Colon (tissue), 2 donors: ENCODE data around the gene NODAL.

ENCODE experiments used
- FAIRE-seq: peaks from 2 replicates; lab custom pipeline; 2012; peaks lifted over from hg19 to GRCh38; lab: Jason Lieb, UNC
- donor health status: control.
- donor health status: control.

Gene NODAL

DNA sequence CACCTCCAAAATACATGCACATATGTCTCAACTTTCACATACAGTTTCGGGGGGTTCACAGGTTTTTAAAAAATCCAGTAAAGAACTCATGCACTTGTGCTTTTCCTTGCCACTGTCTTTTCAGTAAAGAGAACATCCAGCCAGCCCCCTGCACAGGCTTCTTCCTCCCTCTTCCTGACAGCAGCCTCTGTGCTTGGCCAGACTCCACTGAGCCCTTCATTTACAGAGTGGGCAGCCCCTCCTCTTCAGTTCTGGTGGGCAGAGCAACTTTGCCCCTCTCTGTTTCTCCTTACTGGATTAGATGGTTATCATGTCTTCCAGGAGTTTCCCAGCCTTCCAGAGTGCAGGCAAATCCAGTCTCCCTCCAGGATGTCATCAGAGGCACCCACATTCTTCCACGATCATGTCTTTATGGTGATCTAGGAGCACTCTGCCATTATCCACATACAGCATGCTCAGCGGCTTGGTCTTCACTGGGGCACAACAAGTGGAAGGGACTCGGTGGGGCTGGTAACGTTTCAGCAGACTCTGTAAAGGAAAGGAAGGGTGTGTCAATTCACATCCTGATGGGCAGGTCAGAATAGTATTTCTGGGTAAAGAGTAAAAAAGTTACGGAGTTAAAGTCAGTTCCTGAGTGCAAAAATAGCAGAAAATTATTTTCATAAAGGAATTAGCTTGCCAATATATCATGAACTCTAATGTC is 8.8 kb downstream of the NODAL start:
- FAIRE-seq: no peak

DNA sequence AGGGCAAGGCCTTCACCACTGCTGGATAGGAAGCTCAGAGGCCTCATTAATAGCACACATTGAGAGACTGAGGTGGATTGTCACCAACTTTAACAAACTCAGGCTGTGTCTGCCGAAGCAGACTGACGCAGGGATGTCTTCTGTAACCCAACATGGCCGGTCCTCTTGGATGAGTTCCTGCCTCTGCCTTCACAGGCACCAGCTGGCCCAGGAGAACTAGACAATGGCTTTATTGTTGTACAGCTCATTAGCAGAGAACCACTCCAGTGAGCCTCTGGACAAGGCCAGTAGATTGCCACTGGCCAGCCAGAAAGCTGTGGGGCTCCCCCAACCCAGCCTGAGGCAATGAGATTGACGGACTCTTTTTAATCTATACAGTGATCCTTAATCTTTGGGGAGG is 9.4 kb downstream of the NODAL start:
- no peak for FAIRE-seq

DNA sequence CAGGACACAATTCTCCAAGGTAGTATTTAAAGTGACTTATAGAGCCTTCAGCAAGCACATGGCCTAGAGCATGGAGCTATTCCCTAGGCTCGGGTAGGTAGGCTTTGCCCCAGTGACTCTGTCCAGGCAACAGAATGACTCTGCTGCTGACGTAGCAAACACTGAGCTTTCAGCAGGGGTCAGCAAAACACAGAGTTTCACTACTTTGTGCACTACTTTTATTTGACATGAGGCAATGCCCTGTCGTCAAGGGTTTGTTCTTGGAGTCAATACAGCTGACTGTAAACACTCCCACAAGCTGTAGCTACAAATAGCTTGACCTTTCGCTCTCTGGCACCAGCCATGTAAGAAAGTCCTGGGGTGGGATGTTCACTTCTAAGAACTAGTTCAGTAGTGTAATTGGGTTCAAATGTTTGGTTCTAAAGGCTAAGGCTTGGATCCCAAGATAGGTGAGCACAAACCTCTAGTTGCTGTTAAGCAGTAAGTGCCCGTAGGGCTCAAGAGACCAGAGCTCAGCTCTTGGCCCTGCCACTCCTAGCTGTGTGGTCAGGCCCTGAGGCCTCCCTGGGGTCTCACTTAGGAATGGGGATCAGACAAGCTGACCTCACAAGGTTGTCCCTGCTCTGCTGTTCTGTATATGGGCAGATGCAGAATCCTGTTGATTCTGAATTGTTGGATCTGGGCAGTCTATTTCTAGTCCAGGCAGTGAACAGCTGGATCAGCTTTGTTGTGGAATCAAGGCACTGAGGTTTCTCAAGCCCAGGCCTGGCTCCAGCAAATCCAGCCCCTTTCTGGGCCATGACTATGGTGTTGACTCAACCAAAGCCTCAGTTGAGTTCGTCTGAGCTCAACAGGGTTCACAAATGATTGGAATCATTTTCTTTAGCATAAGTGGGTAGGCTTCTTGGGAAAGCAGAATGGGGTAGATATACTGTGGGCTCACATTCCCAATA is 10.7 kb downstream of the NODAL start:
- no peak for FAIRE-seq

DNA sequence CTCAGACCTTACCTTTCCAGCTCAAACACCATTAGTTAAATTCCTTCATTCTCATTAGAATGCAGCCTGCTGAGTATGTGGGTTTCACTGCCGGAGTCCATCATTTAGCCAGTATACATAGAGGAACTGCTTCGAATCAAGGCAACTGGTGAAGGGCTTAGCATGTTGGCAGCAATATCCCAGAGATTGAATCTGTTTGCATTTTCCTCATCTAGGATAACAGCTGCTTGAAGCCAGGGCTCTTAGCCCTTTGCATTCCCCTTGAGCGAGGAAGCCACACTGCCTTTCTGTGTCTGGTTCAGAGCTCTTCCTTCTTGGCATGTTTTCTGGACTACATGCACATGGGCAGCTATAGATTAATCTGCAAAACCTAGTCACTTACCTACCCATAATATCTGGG is 14.7 kb downstream of the NODAL start:
- no peak for FAIRE-seq

DNA sequence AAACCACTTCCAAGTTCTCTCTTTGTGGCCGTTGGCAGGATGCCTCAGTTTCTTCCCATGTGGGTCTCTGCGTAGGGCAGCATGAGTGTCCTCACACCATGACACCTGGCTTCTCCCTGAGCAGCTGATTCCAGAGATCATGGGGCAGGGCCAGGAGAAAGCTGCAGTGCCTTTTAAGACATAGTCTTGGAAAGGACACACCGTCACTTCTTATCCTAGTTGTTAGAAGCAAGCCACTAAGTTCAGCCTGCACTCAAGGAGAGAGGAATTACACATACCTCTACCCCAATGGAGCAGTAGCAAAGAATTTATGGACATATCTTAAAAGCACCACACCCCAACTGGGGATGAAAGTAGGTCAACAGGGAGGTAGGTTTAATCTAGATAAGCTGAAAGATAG is 16.4 kb downstream of the NODAL start:
- no peak for FAIRE-seq

DNA sequence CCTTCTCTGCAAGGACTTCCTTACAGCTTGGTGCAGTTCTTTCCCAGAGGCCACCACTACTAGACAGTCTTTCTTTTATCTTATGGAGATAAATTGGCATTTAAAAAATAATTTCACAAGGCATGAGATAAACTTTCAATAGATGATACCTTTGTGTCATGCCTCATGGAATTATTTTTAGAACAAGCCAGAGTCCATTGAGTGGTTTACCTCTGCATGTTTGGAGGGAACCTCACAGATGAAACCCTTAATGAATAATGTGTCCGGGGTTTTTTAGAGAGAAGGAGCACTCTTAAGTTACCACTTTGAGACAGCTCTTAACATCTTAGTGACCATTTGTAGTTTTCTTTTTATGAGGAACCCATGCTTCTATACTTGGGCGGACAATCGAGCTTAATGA is 17.2 kb downstream of the NODAL start:
- no peak for FAIRE-seq

DNA sequence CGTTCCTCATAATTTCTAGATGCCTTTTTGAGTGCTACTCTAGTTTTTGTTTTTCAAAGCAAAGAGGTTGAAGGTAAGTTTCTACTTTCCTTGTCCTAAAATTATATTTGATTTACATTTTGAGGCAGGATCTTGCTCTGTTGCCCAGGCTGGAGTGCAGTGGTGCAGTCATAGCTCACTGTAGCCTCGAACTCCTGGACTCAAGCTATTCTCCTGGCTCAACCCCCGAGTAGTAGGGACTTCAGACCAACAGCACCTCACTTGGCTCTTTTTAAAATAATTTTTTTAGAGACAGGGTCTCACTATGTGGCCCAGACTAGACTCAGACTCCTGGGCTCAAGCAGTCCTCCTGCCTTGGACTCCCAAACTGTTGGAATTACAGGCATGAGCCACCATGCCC is 22.8 kb downstream of the NODAL start:
- no peak for FAIRE-seq

DNA sequence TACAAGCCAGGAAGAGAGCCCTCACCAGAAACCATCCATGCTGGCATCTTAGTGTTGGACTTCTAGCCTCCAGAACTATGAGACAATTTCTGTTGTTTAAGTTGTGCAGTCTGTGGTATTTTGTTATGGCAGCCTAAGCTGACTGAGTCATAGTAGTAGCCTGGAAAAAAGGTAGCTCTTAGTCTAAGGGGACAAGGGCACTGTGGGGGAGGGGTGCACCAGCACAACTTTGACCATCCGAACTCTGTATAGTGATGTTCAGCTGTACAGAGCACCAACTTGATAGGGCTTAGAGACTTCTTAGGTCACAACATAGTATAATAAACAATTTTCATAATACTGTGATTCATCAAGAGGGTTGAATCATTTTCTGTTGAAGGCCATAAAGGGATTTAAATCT is 23.3 kb downstream of the NODAL start:
- FAIRE-seq: no peak

DNA sequence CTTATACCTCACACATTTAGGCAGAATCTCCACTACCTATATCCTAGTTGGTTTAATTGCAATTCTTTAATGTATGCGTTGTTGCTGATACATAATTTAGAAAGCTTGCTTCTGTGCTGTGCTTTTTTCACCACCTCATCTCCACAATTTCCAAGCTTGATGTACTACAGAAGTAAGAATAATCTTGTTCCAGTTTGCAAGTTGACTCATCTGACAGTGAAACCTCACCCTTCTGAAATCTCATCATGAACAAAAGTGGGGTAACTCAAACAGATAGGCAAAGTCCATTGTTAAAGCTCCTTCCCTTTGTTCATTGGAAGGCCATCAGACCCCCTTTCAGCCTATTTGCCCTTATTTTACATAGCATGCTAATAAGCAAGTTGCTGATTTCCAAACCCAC is 23.9 kb downstream of the NODAL start:
- no peak for FAIRE-seq

DNA sequence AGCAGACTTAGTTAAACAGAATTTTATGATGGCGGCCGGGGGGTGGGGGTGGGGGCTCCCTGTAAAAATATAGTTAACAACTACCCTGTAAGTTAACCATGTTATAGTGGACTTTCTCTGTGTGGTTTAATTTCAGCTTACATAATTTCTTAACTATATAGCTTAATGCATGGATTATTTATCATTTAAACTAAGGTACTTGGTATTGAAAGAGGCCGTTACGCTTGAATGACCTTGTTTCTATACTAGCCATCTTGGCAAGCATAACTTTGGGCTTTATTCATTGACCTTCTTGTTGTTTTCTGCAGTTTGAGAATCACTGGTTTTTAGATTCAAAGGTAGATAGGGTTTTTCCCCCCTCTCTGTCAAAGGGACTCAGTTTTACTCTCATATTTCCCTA is 29.1 kb downstream of the NODAL start:
- no peak for FAIRE-seq

DNA sequence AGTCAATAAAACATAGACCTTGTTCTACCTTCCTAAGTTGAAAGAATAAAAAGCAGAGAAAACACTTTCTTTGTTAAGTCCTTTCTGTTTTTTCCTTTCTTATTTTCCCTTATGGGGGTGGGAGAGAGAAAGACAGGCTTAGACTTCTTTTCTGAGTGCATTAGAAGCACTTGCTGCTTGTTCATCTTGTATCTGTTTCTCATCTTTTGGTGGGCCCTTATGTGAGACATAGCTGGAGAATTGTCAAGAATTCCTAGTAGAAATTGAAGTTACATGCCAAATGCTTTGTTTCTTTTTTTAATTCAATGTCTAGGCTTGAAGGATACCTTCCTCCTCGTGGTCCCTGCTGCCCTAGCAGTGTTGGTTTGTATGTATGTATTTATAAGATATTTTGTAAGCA is 30.9 kb downstream of the NODAL start:
- FAIRE-seq: no peak

DNA sequence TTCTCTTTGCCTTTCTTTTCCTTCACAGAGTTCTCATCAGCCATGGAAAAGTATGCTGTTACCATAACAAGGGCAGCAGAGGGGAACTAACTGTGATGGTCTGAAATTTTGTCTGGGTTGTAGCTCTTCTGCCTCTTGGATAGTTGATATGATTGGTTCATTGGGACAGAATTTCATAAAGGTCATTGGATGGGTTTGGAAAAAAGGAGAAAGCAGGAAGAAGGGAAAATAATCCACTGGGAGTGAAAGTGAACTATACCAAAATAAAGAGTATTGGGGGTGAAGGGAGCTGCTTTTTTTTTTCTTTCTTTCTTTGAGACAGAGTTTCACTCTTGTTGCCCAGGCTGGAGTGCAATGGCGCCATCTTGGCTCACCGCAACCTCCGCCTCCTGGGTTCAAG is 31.7 kb downstream of the NODAL start:
- FAIRE-seq: no peak

DNA sequence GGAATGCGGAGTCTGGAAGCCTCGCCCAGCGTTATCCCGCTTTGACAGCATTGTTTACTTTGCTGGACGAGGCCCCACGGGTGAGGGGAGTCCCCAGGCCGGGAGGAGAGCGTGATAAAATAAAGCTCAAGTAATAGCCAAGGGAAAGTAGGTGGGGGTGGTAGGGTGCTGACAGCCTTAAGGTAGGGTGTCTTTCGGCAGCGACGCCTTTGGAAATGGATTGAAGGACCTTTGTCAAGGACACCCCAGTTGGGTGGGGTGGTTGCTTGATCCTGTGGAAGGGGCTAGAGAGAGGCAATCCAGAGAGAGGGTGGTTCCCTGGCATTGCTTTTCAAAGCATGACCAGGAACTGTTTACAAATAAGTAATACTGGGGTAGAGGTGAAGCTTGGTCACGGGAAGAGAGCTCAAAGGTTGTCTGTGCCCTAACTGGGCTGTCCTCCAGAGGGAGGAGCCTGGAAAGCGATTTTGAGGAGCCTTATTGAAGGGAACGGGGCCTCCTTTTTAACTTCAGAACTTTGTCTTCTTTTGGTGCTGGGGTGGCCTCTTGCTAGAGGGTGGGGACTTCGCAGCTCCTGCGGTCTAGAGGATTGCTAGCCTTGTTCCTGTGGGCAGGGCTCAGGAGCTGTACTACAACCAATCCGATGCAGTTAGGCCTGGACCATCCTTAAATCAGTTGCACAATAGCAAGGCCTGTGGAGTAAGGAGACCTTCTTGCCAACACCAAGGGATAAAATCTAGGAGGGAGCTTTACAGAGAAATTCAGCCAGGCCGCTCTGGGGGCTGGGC is 36.2 kb downstream of the NODAL start:
- FAIRE-seq: no peak

DNA sequence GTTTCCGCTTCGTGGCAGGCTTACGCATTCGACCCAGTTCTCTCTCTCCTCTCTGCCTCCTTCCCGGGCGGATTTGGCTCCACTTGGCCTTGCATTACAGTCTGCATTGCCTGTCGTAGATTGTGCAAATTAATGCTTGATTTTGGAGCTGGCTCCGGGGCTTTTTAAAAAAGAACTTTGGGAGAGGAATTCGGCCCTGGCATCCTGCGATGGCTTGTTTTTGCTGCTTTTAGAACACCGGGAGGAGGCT is 36.8 kb downstream of the NODAL start:
- no peak for FAIRE-seq

DNA sequence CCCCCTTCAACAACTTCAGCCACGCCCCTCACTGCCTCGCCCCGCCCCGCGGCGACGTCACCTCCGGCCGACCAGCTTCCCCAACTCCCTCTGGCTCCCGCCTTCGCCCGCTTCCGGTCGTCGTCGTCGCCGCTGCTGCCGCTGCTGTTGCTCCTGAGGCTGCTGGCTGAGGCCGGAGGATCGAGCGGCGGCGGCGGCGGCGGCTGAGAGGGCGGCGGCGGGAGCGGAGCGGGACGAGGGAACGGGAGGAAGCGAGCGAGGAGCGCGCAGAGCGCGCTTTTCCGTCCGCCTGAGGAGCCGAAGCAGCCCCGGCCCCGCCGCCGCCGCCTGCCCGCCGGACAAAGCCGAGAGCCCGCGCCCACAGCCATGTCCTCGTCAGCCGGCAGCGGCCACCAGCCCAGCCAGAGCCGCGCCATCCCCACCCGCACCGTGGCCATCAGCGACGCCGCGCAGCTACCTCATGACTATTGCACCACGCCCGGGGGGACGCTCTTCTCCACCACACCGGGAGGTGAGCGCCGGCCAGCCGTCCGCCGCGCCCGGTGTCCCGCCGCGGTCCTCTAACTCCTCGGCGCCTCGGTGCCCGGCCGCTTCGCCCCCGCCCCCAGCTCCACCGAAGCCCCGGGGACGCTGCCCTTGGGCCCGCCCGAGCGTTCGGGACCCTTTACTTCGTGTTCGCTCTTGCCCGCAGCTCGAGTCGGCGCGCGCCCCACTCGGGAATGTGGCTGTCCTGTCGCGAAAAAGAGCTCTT is 37.3 kb downstream of the NODAL start, which contains the start of gene EIF4EBP2:
Gene EIF4EBP2, plus strand, starts transcription at position 110 of the 751 bp plus-strand sequence. Its CDS starts 257 bp downstream, at position 367.
- no peak for FAIRE-seq

DNA sequence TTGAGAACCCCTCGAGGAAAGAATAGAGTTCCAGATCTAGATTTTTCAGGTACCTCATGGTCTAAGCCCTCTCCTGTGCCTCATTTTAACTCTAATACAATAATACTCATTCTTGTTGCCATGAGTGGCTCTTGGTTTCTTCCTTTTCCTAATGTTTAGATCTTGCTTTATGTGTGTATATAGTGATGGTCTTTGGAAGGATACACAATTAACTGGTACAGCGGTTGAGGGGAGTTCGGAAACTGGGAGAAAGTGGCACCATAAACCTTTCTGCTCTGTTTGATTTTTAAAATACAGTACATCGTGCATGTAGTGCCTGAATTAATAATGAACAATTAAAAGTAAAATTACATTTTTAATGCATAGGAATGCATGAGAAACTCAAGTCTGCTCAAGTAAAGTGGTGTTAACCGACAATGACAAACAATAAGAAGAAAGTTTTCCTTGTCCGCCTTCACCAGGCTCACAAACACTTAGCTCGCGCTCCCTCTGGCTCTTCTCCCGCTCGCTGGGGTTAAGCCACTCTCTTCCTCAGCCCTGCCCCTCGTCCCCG is 37.9 kb downstream of the NODAL start:
- FAIRE-seq: no peak

DNA sequence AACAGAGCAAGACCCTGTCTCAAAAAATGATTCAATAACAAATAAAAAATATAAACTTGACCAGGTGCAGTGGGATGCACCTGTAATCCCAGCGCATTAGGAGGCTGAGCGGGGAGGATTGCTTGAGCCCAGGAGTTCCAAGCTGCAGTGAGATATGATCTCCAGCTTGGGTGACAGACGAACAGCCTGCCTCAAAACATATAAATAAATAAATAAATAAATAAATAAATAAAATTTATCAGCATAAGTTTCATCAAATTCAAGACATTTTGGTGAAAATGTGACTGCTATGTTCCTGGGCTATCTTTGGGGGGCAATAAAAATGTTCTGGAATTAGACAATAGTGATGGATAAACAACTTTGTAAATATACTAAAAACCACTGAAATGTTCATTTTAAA is 42.3 kb downstream of the NODAL start:
- FAIRE-seq: no peak

DNA sequence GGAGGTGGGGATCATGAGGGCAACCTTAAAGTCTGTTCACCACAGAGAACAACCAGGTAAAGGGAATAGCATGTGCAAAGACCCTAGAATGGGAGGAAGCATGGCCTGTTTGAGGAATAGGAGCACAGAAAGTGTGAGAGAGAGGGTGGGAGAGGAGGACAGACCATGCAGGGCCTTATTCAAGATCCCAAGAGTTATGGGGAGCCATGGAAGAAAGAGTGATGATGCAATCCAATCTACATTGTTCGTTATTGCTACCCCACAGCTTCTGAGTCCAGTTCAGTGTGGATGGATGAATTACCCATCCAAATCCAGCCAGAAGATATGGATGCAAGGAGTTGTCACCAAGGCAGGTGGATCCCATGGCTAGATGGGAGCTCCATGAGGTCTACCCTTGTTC is 45.3 kb downstream of the NODAL start:
- no peak for FAIRE-seq

DNA sequence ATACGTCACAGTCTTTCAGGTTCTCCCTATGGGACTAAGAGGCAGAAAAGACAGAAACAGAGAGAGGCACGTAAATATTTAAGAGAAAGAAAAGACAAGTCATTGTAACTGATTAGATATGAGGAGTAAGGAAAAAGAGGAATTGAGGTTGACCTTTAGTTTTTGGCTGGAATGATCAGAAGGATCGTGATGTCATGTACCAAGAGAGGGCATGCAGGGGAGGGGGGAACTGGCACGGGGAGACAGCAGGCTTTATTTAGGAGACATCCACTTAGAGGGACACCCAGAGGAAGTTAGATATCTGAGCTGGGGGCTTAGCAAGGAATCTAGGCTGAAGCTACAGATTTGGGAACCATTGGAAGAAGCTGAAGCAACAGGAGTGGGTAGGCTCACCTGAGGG is 49.8 kb downstream of the NODAL start:
- FAIRE-seq: no peak
